GM18502 (cell line): ENCODE results near the gene NUDC.
"Not testable (repeated sequence)": the region's sequence is repeated elsewhere in the genome, so short reads cannot be mapped to it uniquely, and the experiment has no call there.

Experiments
- ATAC-seq: cut with Tn5 transposase; IDR thresholded peaks from one replicate; pipeline ENCODE4 v1.9.1; 2021; ENCODE audit warnings: mild to moderate bottlenecking; ENCODE audit not compliant: unreplicated experiment, poor library complexity

The NUDC gene

DNA sequence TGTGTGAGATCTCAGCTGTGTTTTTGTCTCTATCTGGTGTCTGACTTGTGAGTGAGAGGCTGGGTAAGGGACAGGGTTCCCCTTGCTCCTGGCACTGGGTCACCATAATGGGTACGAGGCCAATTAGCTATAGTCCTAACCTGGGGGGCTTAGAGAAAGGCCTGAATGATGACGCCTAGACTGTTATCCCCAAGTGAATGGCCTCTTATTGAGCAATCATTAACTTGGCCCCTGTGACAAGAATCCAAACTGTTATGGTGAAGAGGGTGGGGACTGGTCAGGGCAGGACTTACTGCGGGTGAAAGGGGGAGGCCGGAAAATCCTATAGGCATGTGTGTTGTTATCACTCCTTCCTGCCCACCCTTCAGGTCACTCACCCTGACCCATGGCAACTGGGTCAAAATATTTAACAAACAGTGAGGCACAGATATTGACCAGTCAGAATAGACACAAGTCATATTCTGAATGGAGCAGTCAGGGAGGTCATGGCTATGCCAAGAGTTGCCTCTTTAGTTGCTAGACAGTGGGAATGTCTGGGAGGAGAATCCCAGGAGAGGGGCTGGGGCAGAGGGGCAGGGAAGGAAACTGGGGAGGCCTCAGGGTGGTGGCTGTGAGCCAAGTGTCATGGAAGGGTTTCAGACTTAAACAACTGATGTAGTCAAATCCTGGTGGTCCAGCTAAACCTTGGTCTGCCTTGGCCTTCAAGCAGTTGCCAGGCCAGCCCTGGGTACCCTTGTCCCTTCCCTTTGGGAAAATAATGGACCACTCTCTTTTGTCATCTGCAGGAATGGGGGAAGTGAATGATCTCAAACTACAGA, 11.0 kb upstream of the NUDC start:
- ATAC-seq: no peak

DNA sequence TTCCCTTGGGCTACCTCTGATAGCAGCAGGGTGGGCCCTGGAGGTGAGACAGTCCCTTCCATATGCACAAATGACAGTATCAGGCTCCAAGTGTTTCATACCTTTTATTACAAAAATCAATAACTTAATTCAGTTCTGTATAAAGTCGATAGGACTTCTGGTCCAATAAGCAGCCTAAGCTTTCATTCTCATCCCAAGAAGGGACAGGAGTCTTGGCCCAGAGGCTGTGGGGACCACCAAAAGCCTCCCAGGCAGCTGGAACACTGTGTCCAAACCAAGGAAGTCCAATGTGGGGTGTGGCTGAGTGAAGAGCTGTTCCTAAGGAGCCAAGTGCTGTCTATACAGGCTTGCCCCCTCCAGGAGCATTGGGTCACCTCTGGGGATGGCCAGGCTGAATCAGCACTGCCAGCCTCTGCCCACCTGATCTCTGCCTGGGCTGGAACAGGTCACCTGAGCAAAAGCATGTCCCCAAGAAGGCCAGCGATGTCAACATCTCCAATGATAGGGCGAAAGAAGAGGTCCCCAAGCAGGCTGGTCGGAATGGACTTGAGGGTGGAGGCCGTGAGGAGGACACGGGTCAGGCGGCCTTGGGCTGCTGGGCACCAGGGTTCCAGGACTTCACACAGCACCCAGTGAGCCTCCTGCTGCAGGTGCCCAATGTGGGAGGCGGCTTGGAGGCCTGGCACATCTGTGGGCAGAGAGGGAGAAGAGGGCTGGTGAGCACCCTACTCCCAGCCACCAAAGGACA, 10.0 kb upstream of the NUDC start:
- ATAC-seq: no peak

- ATAC-seq: no peak
These were observed 9.4 kb upstream of the NUDC start for GRCh38 chr1:26912147-26912490.

- ATAC-seq: no peak
These were observed 8.2 kb upstream of the NUDC start for GRCh38 chr1:26913389-26913753.

GRCh38 chr1:26913754-26914619, 7.6 kb upstream of the NUDC start, which contains the start of gene NR0B2:
NR0B2 (minus strand) TSS chr1:26913975; CDS start chr1:26913940, 35 bp downstream.
- no peak for ATAC-seq

DNA sequence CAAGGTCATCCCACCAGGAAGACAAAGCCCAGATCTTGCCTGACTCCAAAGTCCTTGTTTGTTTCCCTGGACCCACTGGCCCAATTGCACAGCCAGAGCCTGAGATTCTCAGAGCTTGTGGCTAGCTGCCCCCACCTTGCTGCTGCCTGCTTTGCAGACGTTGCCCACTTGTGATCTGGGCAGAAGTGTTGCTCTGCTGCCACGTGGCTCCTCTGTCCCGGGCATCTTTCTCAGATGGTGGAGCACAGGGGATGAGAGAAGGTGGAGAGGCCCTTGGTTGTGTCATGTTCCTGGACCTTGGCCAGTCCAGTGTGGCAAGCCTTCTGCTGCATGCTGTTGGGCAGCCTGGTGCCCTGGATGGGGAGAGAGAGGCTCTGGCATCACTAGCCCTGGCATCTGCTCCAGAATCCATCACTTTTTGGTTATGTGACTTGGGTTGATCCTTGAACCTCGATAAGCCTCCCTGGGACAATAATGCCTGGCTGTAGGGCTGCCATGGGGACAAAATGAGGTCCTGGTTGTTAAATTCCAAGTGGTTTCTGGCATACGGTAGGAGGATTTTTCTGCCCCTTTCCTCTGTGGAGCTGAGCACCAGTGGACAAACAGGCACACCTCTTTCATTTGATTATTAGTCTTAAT, 6.2 kb upstream of the NUDC start:
- ATAC-seq: no peak

GRCh38 chr1:26921126-26921539, 410 bp upstream of the NUDC start:
- ATAC-seq: peak; percentile 19

- ATAC-seq: no peak
These were observed 837 bp downstream of the NUDC start for GRCh38 chr1:26922431-26922729.

DNA sequence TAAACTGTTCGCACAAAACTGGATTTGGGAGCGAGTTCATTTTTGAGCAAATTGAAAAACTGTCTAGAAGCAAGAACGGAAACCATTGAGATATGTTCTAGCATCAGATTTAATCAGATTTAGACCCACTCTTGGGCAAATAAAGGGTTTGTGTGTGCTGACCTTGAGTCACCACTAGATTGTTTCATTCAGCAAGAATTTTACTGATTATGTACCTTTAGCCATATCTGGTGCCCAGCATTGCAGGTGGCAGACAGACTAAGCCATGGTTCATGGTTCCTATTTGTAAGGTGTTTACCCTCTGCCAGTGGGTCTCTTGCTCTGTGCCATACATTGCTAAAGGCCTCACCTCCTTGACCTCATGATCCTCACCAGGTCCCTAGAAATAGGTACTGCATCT, 1.4 kb downstream of the NUDC start:
- ATAC-seq: no peak

GRCh38 chr1:26923711-26924110, 2.2 kb downstream of the NUDC start:
- ATAC-seq: no peak

GRCh38 chr1:26932531-26932930, 11.0 kb downstream of the NUDC start:
- no peak for ATAC-seq

DNA sequence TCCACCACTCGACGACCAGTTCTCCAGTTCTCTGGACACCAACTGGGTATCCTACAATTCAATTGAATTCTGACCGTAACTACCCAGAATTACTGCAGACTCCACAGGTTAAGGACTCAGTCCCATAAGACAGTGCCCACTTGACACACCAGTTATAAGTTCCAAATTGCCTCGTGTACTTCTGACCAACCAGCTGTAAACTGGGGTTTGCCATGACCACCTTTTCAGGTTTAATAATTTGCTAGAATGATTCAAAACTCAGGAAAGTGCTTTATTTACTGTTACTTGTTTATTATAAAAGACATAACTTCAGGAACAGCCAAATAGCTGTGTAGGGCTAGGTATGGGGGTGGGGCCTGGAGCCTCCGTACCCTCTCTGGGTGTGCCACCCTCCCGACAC, 15.3 kb downstream of the NUDC start:
- ATAC-seq: no peak

- ATAC-seq: no peak
These were observed 16.6 kb downstream of the NUDC start for GRCh38 chr1:26938004-26938658.

DNA sequence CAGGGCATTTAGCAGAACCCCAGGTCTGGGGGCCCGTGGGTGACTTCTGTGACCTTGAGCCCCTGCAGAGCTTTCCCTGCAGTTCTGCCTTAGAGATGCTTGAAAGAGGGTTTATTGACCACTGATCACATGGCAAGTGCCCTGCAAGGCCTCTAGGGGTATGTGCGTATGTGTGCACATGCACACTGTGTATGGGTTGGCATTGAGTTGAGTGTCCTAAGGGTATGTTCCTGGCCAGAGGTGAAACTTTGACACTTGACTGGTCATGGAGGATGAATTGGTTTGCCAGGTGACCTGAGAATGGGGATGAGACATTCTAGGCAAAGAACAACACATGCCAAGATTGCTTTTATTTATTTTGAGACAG, 17.1 kb downstream of the NUDC start:
- no peak for ATAC-seq

DNA sequence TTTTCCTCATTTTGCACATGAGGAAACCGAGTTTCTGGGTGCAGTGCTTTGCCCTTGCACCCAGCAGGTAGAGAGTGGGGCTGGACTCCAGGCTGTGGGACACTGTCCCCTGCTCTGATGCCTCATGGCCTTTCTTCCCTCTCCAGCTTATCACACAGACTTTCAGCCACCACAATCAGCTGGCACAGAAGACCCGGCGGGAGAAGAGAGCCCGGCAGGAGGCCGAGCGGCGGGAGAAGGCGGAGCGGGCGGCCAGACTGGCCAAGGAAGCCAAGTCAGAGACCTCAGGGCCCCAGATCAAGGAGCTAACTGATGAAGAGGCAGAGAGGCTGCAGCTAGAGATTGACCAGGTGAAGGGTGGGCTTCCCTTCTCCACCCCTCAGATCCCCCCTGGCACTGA, 19.8 kb downstream of the NUDC start:
- no peak for ATAC-seq

DNA sequence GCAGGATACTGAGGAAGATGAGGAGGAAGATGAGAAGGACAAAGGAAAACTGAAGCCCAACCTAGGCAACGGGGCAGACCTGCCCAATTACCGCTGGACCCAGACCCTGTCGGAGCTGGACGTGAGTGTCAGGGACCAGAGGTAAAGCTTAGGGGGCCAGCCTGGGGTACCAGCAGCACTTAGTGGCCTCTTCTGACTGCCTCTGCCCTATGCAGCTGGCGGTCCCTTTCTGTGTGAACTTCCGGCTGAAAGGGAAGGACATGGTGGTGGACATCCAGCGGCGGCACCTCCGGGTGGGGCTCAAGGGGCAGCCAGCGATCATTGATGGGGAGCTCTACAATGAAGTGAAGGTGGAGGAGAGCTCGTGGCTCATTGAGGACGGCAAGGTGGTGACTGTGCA, 21.1 kb downstream of the NUDC start:
- ATAC-seq: no peak

DNA sequence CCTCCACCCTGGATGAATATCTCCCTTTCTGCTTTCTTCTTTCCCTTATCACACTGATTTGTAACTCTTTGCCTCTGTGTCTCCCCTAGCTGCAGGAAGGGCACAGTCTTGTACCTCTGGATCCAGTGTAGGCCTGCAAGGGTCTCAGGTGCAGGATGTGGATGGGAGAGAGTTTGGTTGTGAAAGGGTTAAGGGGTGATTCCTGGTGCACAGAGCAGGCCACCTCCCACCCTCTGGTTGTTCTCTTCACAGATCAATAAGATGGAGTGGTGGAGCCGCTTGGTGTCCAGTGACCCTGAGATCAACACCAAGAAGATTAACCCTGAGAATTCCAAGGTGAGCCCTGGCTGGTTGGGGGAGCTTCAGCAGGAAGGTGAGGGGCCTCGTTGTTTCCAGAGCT, 23.6 kb downstream of the NUDC start:
- ATAC-seq: no peak

GRCh38 chr1:26945728-26946127, 24.2 kb downstream of the NUDC start:
- no peak for ATAC-seq

GRCh38 chr1:26946270-26946669, 24.7 kb downstream of the NUDC start:
- ATAC-seq: no peak

- not testable (repeated sequence) for ATAC-seq
These were observed 27.1 kb downstream of the NUDC start for GRCh38 chr1:26948725-26949057.
